Stomach (tissue), 9 donors: ENCODE data around the gene DPP10. TPM values are rescaled to one million over a fixed set of nuclear protein-coding genes. Genes with fewer than 3 reads are reported as not detected.

Experiments
- DNase-seq, 2 donors: peaks; one replicate each; pipeline versions ENCODE4 v3.0.0 to v3.0.0-alpha.2; 2013 to 2019
- H3K27ac ChIP-seq, 5 donors: fragments of 200-600 bp in 4 of 5; sonication (generic) in 4 of 5; one replicate each; pipeline ENCODE4 v1.5.1; 2013 to 2019; ENCODE audit warnings: mild to moderate bottlenecking in 1 of 5, moderate library complexity in 1 of 5
- H3K27me3 ChIP-seq, 3 donors: fragments of 200-600 bp; sonication (generic); one replicate each; pipeline ENCODE4 v1.5.1; 2017 to 2019; ENCODE audit warnings: mixed run types in 1 of 3
- H3K36me3 ChIP-seq, 4 donors: fragments of 200-600 bp; sonication (generic); 1 replicate in 3 of 4; 2 replicates in 1 of 4; pipeline ENCODE4 v1.5.1; 2016 to 2019
- H3K4me1 ChIP-seq, 4 donors: fragments of 200-600 bp; sonication (generic); one replicate each; pipeline ENCODE4 v1.5.1; 2016 to 2019
- H3K4me3 ChIP-seq, 4 donors: fragments of 200-600 bp; sonication (generic) in 3 of 4; one replicate each; pipeline ENCODE4 v1.5.1; 2016 to 2019; ENCODE audit warnings: mild to moderate bottlenecking in 1 of 4
- H3K9me3 ChIP-seq, 4 donors: fragments of 200-600 bp; sonication (generic); one replicate each; pipeline ENCODE4 v1.5.1; 2016 to 2019
- CTCF ChIP-seq, 7 experiments: fragments of 450-650 bp in 4 of 7; fragments of 200-600 bp in 3 of 7; sonication (generic) in 3 of 7; IDR thresholded peaks; one replicate each; pipeline ENCODE4 v1.5.1; 2016 to 2019; ENCODE audit warnings: antibody characterized with exemption in 7 of 7, control low read depth in 2 of 7, mild to moderate bottlenecking in 1 of 7
- EP300 ChIP-seq: sonication (generic); formaldehyde crosslinking; IDR thresholded peaks from one replicate; pipeline ENCODE4 v1.6.1; 2017; ENCODE audit warnings: antibody characterized with exemption
- POLR2A ChIP-seq, 4 donors: fragments of 450-650 bp; IDR thresholded peaks; one replicate each; pipeline ENCODE4 v1.6.1; 2016; ENCODE audit warnings: antibody characterized with exemption in 4 of 4, control low read depth in 2 of 4, mild to moderate bottlenecking in 1 of 4, moderate library complexity in 1 of 4
- POLR2AphosphoS5 ChIP-seq, 3 donors: sonication (generic); formaldehyde crosslinking; IDR thresholded peaks; one replicate each; pipeline ENCODE4 v1.6.1; 2016; ENCODE audit warnings: antibody characterized with exemption in 3 of 3
- WGBS, 5 donors: extraction: QIAGEN DNeasy Blood & Tissue Kit in 3 of 5; methylation state at CpG; one replicate each; pipeline versions ENCODE4 v1.1.5 to v1.1.7; 2013 to 2018; 5-methylcytosine and 5-hydroxymethylcytosine counted together
- intact Hi-C: fragments of 100-400 bp; cut with DNase I; formaldehyde crosslinking; loops from one replicate; pipeline ENCODE4 v1.15.1; 2023; ENCODE audit warnings: low total_unique reads
- polyA plus RNA-seq, 3 donors: library from polyadenylated mRNA; stranded (reverse); fragments of 200-250 nt; gene quantifications; one replicate each; pipeline ENCODE4 v1.2.3, GENCODE V29; 2013
- total RNA-seq, 5 donors: library from RNA; depleted of rRNA; stranded (reverse); fragments of >200 nt; gene quantifications; one replicate each; pipeline versions ENCODE4 v1.1.0 to v1.2.3, GENCODE V29; 2014 to 2016
- donor health status: healthy with polysubstance abuse.
- donor health status: Bipolar disorder and iron deficiency.
- donor health status: healthy.

Gene DPP10
- total and polyA plus RNA-seq, 8 donors = 0.18 to 15.6 (median 2.0) TPM; not detected in 1

- TF ChIP-seq CTCF (IDR thresholded peaks at IDR 0.05) (no peak), EP300 (no peak), POLR2AphosphoS5 (IDR thresholded peaks at IDR 0.05) (no peak), POLR2A (IDR thresholded peaks at IDR 0.05) (no peak)
- Histone ChIP-seq H3K27ac (no peak overlapping the region), H3K4me3 (no peak overlapping the region), H3K4me1 (no peaks in the 10 kb centered on the region), H3K27me3 (no peaks in the 10 kb centered on the region), H3K9me3 (no peaks in the 10 kb centered on the region), H3K36me3 (no peaks in the 10 kb centered on the region)
- no peak for DNase-seq
- intact Hi-C loops = no loop called here
- WGBS, 5 donors = 76 to 85% (median 78%) methylated on average over 2 of the region's 2 CpGs
These were observed 1336.7 kb downstream of the DPP10 start for GRCh38 chr2:115779085-115779632.

- intact Hi-C loops = no loop called here
- WGBS, 5 donors = 66 to 80% (median 77%) methylated on average over 4 of the region's 4 CpGs
- no peaks in the 10 kb centered on the region for H3K27me3 ChIP-seq
- TF ChIP-seq CTCF (IDR thresholded peaks at IDR 0.05) = no peak
- no peak for TF ChIP-seq EP300
- TF ChIP-seq POLR2AphosphoS5 (IDR thresholded peaks at IDR 0.05) = no peak
- TF ChIP-seq POLR2A (IDR thresholded peaks at IDR 0.05) = no peak
- no peaks in the 10 kb centered on the region for H3K4me1 ChIP-seq
- DNase-seq = no peak
- H3K4me3 ChIP-seq = no peak overlapping the region
- H3K36me3 ChIP-seq = no peaks in the 10 kb centered on the region
- H3K27ac ChIP-seq = no peak overlapping the region
- peaks cover 0 to 13% (median 0%) of the 10 kb centered on the region in 4 donors for H3K9me3 ChIP-seq
These were observed 1339.8 kb downstream of the DPP10 start for GRCh38 chr2:115782286-115782685.

GRCh38 chr2:115796078-115796477, 1353.6 kb downstream of the DPP10 start:
- H3K36me3 ChIP-seq = no peaks in the 10 kb centered on the region
- H3K4me1 ChIP-seq = no peaks in the 10 kb centered on the region
- no peak overlapping the region for H3K4me3 ChIP-seq
- 35 to 68% (median 50%) methylated on average over 3 of the region's 3 CpGs for WGBS, 5 donors
- H3K27me3 ChIP-seq = no peaks in the 10 kb centered on the region
- DNase-seq = no peak
- H3K9me3 ChIP-seq = peaks cover 0 to 3% (median 0%) of the 10 kb centered on the region in 4 donors
- TF ChIP-seq EP300 (no peak), CTCF (IDR thresholded peaks at IDR 0.05) (no peak), POLR2AphosphoS5 (IDR thresholded peaks at IDR 0.05) (no peak), POLR2A (IDR thresholded peaks at IDR 0.05) (no peak)
- intact Hi-C loops = no loop called here
- no peak overlapping the region for H3K27ac ChIP-seq

GRCh38 chr2:115807276-115807675, 1364.8 kb downstream of the DPP10 start:
- no peak overlapping the region for H3K27ac ChIP-seq
- no peaks in the 10 kb centered on the region for H3K27me3 ChIP-seq
- WGBS, 5 donors = 62 to 81% (median 77%) methylated on average over 3 of the region's 3 CpGs
- no peak overlapping the region for H3K4me3 ChIP-seq
- no peaks in the 10 kb centered on the region for H3K36me3 ChIP-seq
- no peak for TF ChIP-seq CTCF (IDR thresholded peaks at IDR 0.05)
- TF ChIP-seq EP300 = no peak
- no peak for TF ChIP-seq POLR2AphosphoS5 (IDR thresholded peaks at IDR 0.05)
- no peak for TF ChIP-seq POLR2A (IDR thresholded peaks at IDR 0.05)
- peak in 1 of 2 donors; percentile 20 for DNase-seq
- intact Hi-C loops = no loop called here
- H3K9me3 ChIP-seq = peaks cover 0 to 4% (median 0%) of the 10 kb centered on the region in 4 donors
- H3K4me1 ChIP-seq = no peaks in the 10 kb centered on the region
